Dendritic cell treated with granulocyte-macrophage colony-stimulating factor and Interleukin-4, amounts not matched to agents 40 ng/mL and 50 ng/mL, for 4 days (primary cell): ENCODE measurements around the gene NFIA.
A peak's percentile ranks its signal among the peaks of the same experiment; 100 is the strongest.
"Not testable (repeated sequence)": the region's sequence is repeated elsewhere in the genome, so short reads cannot be mapped to it uniquely, and the experiment has no call there.

Source experiments
- H3K27ac Mint-ChIP-seq: one replicate; pipeline ENCODE4 v1.8.0; 2022; ENCODE audit warnings: mild to moderate bottlenecking, mixed read lengths
- H3K27me3 Mint-ChIP-seq: one replicate; pipeline ENCODE4 v1.8.0; 2022; ENCODE audit warnings: mild to moderate bottlenecking, mixed read lengths
- H3K36me3 Mint-ChIP-seq: one replicate; pipeline ENCODE4 v1.8.0; 2022; ENCODE audit warnings: low read depth, mixed read lengths
- H3K4me1 Mint-ChIP-seq: one replicate; pipeline ENCODE4 v1.8.0; 2022; ENCODE audit warnings: low read depth, mixed read lengths
- H3K4me3 Mint-ChIP-seq: one replicate; pipeline ENCODE4 v1.8.0; 2022; ENCODE audit warnings: mild to moderate bottlenecking, moderate library complexity, mixed read lengths
- H3K9me3 Mint-ChIP-seq: one replicate; pipeline ENCODE4 v1.8.0; 2022; ENCODE audit warnings: mixed read lengths
- intact Hi-C: fragments of 100-400 bp; cut with micrococcal nuclease; formaldehyde crosslinking; loops from one replicate; pipeline ENCODE4 v1.15.0; 2022

NFIA gene

GRCh38 chr1:61053226-61053711 lies 29.1 kb upstream of the NFIA start:
- Mint-ChIP-seq H3K27me3 (peaks cover 62% of the 10 kb centered on the region), H3K36me3 (peaks cover 10% of the 10 kb centered on the region), H3K9me3 (no peaks in the 10 kb centered on the region), H3K4me3 (peak overlapping the region; percentile 72), H3K4me1 (peaks cover 26% of the 10 kb centered on the region), H3K27ac (no peak overlapping the region)
- intact Hi-C loops = loop anchor here (5.0 to 10.0 kb wide), 5 partner anchors 34 to 584 kb away; no protein-coding TSS in a partner anchor

DNA sequence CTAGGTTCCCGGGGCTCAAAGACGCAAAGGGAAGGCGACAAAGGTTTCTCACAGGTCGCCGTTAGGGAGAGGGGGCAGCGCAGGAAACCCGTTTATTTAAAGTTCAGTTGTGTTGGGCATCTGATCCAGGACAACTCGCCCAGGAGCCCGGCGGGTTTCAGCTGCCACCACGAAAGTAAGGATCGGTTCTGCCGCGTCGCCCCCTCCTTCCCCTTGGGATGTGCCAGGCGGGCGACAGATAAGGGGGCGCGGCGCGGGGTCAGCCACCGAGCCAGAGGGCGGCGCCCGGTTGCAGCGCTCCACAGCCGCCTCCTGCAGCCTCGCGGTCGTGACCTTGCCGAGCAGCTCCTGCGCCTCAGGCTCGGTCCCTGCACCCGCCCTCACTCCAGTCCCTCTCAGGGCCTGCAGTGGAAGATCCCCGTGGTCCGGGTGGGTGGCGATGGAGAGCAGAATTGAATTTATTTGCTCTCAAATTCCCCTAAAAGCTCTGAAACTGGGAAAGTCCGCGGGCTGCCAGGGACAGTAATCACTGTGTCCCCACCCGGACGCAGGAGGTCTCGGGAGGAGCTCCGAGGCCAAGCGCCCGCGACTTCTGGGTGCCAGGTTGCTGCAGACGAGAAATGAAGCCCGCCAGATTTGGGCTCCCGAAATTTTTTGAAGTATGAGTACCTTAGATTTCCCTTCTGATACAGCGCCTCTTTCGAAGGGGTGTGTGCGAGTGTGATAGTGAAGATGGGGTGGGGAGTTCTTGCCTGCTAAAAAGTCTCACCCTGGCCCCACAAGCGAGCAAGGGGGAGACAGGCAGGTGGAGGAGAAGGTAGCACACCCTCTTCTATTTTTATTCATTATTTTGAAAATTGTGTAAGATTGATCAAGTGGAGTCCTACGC lies 28.4 kb upstream of the NFIA start:
- Mint-ChIP-seq H3K27ac (no peak overlapping the region), H3K36me3 (peaks cover 10% of the 10 kb centered on the region), H3K9me3 (no peaks in the 10 kb centered on the region), H3K27me3 (peaks cover 62% of the 10 kb centered on the region), H3K4me1 (peaks cover 26% of the 10 kb centered on the region), H3K4me3 (peak overlapping the region; percentile 72)
- intact Hi-C loops = loop anchor here (5.0 to 10.0 kb wide), 5 partner anchors 33 to 583 kb away; no protein-coding TSS in a partner anchor

GRCh38 chr1:61054601-61054993 lies 27.8 kb upstream of the NFIA start:
- Mint-ChIP-seq H3K4me3 (no peak overlapping the region), H3K27me3 (peaks cover 62% of the 10 kb centered on the region), H3K36me3 (peaks cover 10% of the 10 kb centered on the region), H3K9me3 (no peaks in the 10 kb centered on the region), H3K27ac (no peak overlapping the region), H3K4me1 (peaks cover 26% of the 10 kb centered on the region)
- intact Hi-C loops = loop anchor here (5.0 to 10.0 kb wide), 5 partner anchors 33 to 583 kb away; no protein-coding TSS in a partner anchor

DNA sequence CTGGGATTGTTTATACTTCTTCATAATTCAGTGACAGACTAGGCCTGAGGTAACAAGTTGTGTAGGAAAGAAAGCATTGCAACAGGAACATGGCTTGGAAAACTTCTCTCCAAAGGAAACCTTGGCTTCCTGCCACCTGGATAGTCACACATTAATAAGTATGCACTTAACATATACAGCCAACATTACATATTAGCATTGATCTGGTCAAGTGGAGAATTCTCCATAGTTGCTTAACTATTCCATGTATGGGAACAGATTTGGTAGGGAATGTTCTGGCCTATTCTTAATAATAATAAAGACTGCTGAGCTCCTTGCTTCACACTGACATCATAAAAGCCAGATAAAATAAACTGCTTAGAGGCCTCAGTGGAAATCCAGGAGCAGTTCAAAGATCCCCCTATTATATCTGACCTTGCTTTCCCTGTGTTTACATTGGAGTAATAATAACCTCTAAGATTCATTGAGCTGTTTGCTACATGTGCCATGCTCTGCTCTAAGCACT lies 27.2 kb upstream of the NFIA start:
- Mint-ChIP-seq H3K4me1 (peaks cover 26% of the 10 kb centered on the region), H3K27me3 (peaks cover 62% of the 10 kb centered on the region), H3K27ac (no peak overlapping the region), H3K9me3 (no peaks in the 10 kb centered on the region), H3K4me3 (no peak overlapping the region), H3K36me3 (peaks cover 10% of the 10 kb centered on the region)
- intact Hi-C loops = loop anchor here (10.0 kb wide), 1 partner anchor 190 kb away; no protein-coding TSS in a partner anchor

- H3K27me3 Mint-ChIP-seq = peaks cover 55% of the 10 kb centered on the region
- H3K9me3 Mint-ChIP-seq = no peaks in the 10 kb centered on the region
- intact Hi-C loops = loop anchor here (10.0 kb wide), 1 partner anchor 189 kb away; no protein-coding TSS in a partner anchor
- peaks cover 10% of the 10 kb centered on the region for H3K36me3 Mint-ChIP-seq
- no peak overlapping the region for H3K4me3 Mint-ChIP-seq
- peaks cover 23% of the 10 kb centered on the region for H3K4me1 Mint-ChIP-seq
- H3K27ac Mint-ChIP-seq = no peak overlapping the region
These were observed 26.2 kb upstream of the NFIA start for GRCh38 chr1:61056196-61056572.

DNA sequence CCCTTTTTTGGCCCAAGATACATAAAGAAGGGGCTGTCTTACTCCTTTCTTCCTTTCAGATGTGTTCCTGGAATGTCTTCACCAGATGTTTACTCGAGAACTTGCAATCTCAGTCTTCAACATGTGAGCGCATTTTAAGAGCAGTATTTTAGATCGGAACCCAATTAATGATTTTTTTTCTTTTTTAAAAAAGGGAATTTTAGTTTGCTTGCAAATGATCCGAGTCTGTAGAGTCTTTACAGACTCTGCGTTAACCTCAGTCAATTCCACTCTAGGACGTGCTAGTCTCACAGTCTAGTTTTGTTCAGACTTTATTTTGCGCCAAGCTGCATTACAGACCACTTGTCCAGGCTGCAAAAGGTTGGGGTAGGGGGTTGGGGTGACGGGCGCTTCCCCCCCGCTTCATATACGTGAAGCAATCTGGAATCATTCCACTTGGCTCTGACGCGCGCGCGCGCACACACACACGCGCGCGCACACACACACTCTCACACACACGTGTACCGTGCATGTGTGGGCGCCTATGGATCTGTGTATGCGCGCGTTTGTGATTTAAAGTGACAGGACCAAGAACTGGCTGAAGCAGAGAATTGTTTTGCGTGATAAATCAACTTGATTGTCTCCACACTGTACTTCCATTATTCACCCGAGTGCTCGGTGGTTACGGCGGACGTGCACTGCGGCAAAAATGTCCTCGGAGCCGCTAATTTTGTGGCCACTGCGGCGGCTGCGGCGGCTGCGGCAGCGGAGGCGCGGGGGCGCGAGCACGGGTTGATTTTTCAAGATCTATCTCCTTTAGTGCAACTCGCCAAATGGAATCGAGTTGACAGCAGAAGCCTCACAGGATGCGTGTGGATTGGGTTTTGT lies 25.6 kb upstream of the NFIA start:
- H3K4me1 Mint-ChIP-seq = peaks cover 21% of the 10 kb centered on the region

DNA sequence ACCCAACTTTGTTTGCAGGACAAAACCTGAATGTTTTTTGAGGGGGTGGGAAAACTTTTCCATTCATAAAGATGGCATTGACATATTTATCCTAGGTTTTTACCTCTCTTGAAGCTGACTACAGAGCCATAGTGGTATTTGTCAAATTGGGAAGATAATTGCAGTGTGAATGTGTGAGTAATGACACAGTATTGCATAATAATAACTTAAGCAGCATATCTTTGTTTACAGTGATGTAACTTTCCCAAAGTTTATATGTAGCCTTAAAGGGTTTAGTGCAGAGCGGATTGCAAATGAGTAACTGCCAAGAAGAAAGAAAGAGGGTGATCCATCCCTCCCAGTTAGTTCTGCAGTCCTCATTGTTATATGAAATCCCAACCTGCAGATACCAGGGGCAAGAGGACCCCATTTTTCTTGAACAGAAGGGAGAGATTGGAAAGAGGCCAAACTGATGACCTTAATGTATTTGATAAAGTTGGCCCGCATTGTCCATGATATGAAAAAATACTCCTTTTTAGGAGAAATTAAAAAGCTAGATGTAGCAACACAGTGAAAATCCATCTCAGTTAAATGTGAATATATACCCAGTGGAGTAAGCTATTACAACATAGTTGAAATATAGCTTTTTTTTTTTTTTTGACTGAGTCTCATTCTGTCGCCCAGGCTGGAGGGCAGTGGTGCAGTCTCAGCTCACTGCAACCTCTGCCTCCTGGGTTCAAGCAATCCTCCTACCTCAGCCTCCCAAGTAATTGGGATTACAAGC lies 23.7 kb upstream of the NFIA start:
- peaks cover 10% of the 10 kb centered on the region for H3K36me3 Mint-ChIP-seq
- intact Hi-C loops = loop anchor here (10.0 kb wide), 1 partner anchor 186 kb away; no protein-coding TSS in a partner anchor
- peaks cover 34% of the 10 kb centered on the region for H3K27me3 Mint-ChIP-seq

More for the DNA sequence above, 25.6 kb upstream of the NFIA start:
- Mint-ChIP-seq H3K27ac (peak overlapping the region; percentile 73), H3K4me3 (peak overlapping the region; percentile 83), H3K36me3 (peaks cover 10% of the 10 kb centered on the region), H3K27me3 (peaks cover 52% of the 10 kb centered on the region), H3K9me3 (no peaks in the 10 kb centered on the region)
- intact Hi-C loops = loop anchor here (1.0 to 10.0 kb wide), 2 partner anchors 20 to 188 kb away; no protein-coding TSS in a partner anchor

DNA sequence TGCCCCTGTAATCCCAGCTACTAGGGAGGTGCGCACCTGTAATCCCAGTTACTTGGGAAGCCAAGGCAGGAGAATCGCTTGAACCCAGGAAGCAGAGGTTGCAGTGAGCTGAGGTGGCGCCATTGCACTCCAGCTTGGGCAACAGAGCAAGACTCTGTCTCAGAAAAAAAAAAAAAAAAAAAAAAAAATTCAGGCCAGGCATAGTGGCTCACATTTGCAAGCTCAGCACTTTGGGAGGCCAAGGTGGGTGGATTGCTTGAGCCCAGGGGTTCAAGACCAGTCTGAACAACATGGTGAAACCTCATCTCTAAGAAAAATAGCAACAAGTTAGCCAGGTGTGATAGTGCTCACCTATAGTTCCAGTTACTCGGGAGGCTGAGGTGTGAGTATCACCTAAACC lies 20.8 kb upstream of the NFIA start:
- H3K9me3 Mint-ChIP-seq, H3K4me1 Mint-ChIP-seq, H3K36me3 Mint-ChIP-seq, H3K4me3 Mint-ChIP-seq, H3K27me3 Mint-ChIP-seq, H3K27ac Mint-ChIP-seq, intact Hi-C loops: not testable (repeated sequence)

More for the DNA sequence above, 23.7 kb upstream of the NFIA start:
- peaks cover 7% of the 10 kb centered on the region for H3K4me1 Mint-ChIP-seq
- H3K4me3 Mint-ChIP-seq = no peak overlapping the region
- no peak overlapping the region for H3K27ac Mint-ChIP-seq
- no peaks in the 10 kb centered on the region for H3K9me3 Mint-ChIP-seq

- Mint-ChIP-seq H3K27ac (no peak overlapping the region), H3K4me1 (no peaks in the 10 kb centered on the region), H3K36me3 (no peaks in the 10 kb centered on the region), H3K9me3 (no peaks in the 10 kb centered on the region), H3K4me3 (no peak overlapping the region), H3K27me3 (no peaks in the 10 kb centered on the region)
- intact Hi-C loops = no loop called here
These were observed 17.7 kb upstream of the NFIA start for GRCh38 chr1:61064673-61065072.

- Mint-ChIP-seq H3K36me3 (no peaks in the 10 kb centered on the region), H3K27ac (no peak overlapping the region), H3K9me3 (no peaks in the 10 kb centered on the region), H3K4me1 (no peaks in the 10 kb centered on the region), H3K4me3 (no peak overlapping the region), H3K27me3 (peaks cover 3% of the 10 kb centered on the region)
- intact Hi-C loops = no loop called here
These were observed 14.8 kb upstream of the NFIA start for GRCh38 chr1:61067446-61068019.

GRCh38 chr1:61070054-61070453 lies 12.3 kb upstream of the NFIA start:
- peaks cover 3% of the 10 kb centered on the region for H3K27me3 Mint-ChIP-seq
- H3K4me1 Mint-ChIP-seq = no peaks in the 10 kb centered on the region
- no peaks in the 10 kb centered on the region for H3K9me3 Mint-ChIP-seq
- H3K27ac Mint-ChIP-seq = no peak overlapping the region
- H3K4me3 Mint-ChIP-seq = no peak overlapping the region
- H3K36me3 Mint-ChIP-seq = no peaks in the 10 kb centered on the region
- intact Hi-C loops = loop anchor here (10.0 kb wide), 2 partner anchors 575 to 1365 kb away; partner anchors contain the start of gene USP1

DNA sequence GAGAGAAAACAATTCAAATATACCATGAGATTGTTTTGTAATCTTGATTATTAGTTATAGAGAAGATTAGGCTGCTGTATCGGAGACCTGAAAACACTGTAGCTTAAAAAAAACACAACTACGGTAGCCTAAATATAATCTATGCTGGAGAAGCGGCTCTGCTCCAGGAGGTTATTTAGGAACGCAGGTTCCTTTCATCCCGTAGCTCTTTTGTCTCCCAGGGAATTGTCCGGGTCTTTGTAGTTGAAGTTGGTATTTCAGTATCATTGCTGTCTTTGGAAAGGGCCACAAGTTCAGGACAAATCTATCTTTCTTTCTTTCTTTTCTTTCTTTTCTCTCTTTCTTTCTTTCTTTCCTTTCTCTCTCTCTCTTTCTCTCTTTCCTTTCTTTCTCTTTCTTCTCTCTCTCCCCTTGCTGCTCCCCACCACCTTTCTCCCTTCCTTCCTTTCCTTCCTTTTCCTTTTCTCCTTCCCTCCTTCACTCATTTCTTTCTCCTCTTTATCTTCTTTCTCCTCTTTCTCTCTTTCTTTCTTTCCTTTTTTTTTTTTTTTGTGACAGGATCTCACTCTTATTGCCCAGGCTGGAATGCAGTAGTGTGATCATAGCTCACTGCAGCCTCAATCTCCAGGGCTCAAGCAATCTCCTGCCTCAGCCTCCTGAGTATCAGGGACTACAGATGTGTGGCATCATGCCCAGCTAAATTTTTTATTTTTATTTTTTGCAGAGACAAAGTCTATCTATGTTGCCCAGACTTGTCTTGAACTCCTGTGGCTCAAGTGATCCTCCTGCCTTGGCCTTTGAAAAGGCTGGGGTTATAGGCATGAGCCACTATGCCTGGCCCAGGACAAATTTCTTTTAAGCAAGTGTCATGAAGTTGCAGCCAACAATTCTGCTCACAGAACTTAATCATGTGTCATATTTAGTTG lies 10.9 kb upstream of the NFIA start:
- H3K27ac Mint-ChIP-seq = no peak overlapping the region
- no peak overlapping the region for H3K4me3 Mint-ChIP-seq
- H3K4me1 Mint-ChIP-seq = peaks cover 3% of the 10 kb centered on the region
- intact Hi-C loops = loop anchor here (10.0 kb wide), 2 partner anchors 573 to 1363 kb away; partner anchors contain the start of gene USP1
- peaks cover 3% of the 10 kb centered on the region for H3K27me3 Mint-ChIP-seq
- no peaks in the 10 kb centered on the region for H3K36me3 Mint-ChIP-seq
- H3K9me3 Mint-ChIP-seq = no peaks in the 10 kb centered on the region
